HepG2 (cell line): ENCODE measurements around the gene FAM222A. TPM values are rescaled to one million over a fixed set of nuclear protein-coding genes. Genes with fewer than 3 reads are reported as not detected.
A peak's percentile ranks its signal among the peaks of the same experiment; 100 is the strongest.

Source experiments
- FOXP1 ChIP-seq, 2 experiments: fragments of 450-650 bp in 1 of 2; IDR thresholded peaks; 2 replicates each; pipeline ENCODE4 v1.6.1; 2017 to 2018; ENCODE audit warnings: antibody characterized with exemption in 1 of 2
- HES4 ChIP-seq: sonication (generic); formaldehyde crosslinking; IDR thresholded peaks from 2 replicates; pipeline ENCODE4 v1.9.0; 2021; ENCODE audit warnings: mild to moderate bottlenecking, missing genetic modification reagents, borderline replicate concordance
- KLF11 ChIP-seq: IDR thresholded peaks from 2 replicates; pipeline ENCODE4 v1.6.1; 2016; ENCODE audit warnings: missing compliant biosample characterization
- MXI1 ChIP-seq: IDR thresholded peaks from 3 replicates; pipeline ENCODE4 v1.6.1; 2012; ENCODE audit warnings: low read depth, low read length, inconsistent platforms, borderline replicate concordance
- NR2F2 ChIP-seq: IDR thresholded peaks from 2 replicates; pipeline ENCODE4 v1.6.1; 2012; ENCODE audit warnings: low read depth, inconsistent platforms, borderline replicate concordance
- NR2F6 ChIP-seq, 2 experiments: IDR thresholded peaks; 2 replicates each; pipeline ENCODE4 v1.6.1; 2016; ENCODE audit warnings: antibody characterized with exemption in 1 of 2, mild to moderate bottlenecking in 1 of 2
- PHF5A ChIP-seq: IDR thresholded peaks from one replicate; pipeline ENCODE4 v1.6.1; 2018; ENCODE audit warnings: low read depth, missing genetic modification reagents; ENCODE audit not compliant: unreplicated experiment
- RELA ChIP-seq: sonication (generic); formaldehyde crosslinking; IDR thresholded peaks from 2 replicates; pipeline ENCODE4 v1.4.0; 2020; ENCODE audit warnings: missing genetic modification reagents
- SRY ChIP-seq: sonication (generic); formaldehyde crosslinking; IDR thresholded peaks from 2 replicates; pipeline ENCODE4 v1.8.0; 2022; ENCODE audit warnings: mild to moderate bottlenecking, missing genetic modification reagents
- STAT5B ChIP-seq: sonication (generic); formaldehyde crosslinking; IDR thresholded peaks from 2 replicates; pipeline ENCODE4 v1.4.0; 2020; ENCODE audit warnings: missing genetic modification reagents
- U2AF2 ChIP-seq: fragments of 200-400 bp; formaldehyde crosslinking; IDR thresholded peaks from 2 replicates; pipeline ENCODE4 v1.6.1; 2017; ENCODE audit warnings: low read depth, mild to moderate bottlenecking, low read length
- YEATS4 ChIP-seq: sonication (generic); formaldehyde crosslinking; IDR thresholded peaks from 2 replicates; pipeline ENCODE4 v1.4.0; 2020; ENCODE audit warnings: missing genetic modification reagents, borderline replicate concordance
- ZFX ChIP-seq: sonication (generic); formaldehyde crosslinking; IDR thresholded peaks from 2 replicates; pipeline ENCODE4 v1.4.0; 2020; ENCODE audit warnings: mild to moderate bottlenecking, low read depth, missing genetic modification reagents, moderate library complexity
- ZNF121 ChIP-seq: sonication (generic); formaldehyde crosslinking; IDR thresholded peaks from 2 replicates; pipeline ENCODE4 v1.5.0; 2020; ENCODE audit warnings: mild to moderate bottlenecking, missing genetic modification reagents
- ZNF510 ChIP-seq: sonication (generic); formaldehyde crosslinking; IDR thresholded peaks from 2 replicates; pipeline ENCODE4 v1.4.0; 2020; ENCODE audit warnings: low read depth, mild to moderate bottlenecking, missing genetic modification reagents
- ZNF782 ChIP-seq: sonication (generic); formaldehyde crosslinking; IDR thresholded peaks from 2 replicates; pipeline ENCODE4 v1.4.0; 2020; ENCODE audit warnings: missing genetic modification reagents, mild to moderate bottlenecking, borderline replicate concordance
- ZNF83 ChIP-seq: sonication (generic); formaldehyde crosslinking; IDR thresholded peaks from 2 replicates; pipeline ENCODE4 v1.4.0; 2020; ENCODE audit warnings: missing genetic modification reagents, mild to moderate bottlenecking, borderline replicate concordance
- polyA plus RNA-seq, 8 experiments: library from polyadenylated mRNA; depleted of rRNA in 3 of 8; stranded (reverse) in 7 of 8; unstranded in 1 of 8; fragments of >200 nt; fragmentation: Illumina TruSeq in 4 of 8; extraction: Trizol in 4 of 8; gene quantifications; 2 replicates each; pipeline versions ENCODE4 v1.2.1 to v1.2.3, GENCODE V29; 2011 to 2016; ENCODE audit warnings: low read depth in 4 of 8, missing spikeins in 1 of 8, mixed read lengths in 1 of 8; ENCODE audit not compliant: insufficient read depth in 1 of 8
- total RNA-seq, 5 experiments: library from RNA; depleted of rRNA; stranded (reverse); fragments of >200 nt; fragmentation: Illumina TruSeq; extraction: Trizol; gene quantifications; 2 replicates each; pipeline ENCODE4 v1.2.3, GENCODE V29; 2016; ENCODE audit warnings: low read depth in 1 of 5
- TF ChIP-seq, protein P1 (sequence below), 2 experiments: fragments of 450-650 bp in 1 of 2; sonication (generic) in 1 of 2; formaldehyde crosslinking; IDR thresholded peaks; 2 replicates each; pipeline versions ENCODE4 v1.5.0 to v1.8.0; 2020 to 2022; ENCODE audit warnings: mild to moderate bottlenecking in 1 of 2, missing genetic modification reagents in 1 of 2
- TF ChIP-seq, protein P2 (sequence below): sonication (generic); formaldehyde crosslinking; IDR thresholded peaks from 2 replicates; pipeline ENCODE4 v1.8.0; 2023; ENCODE audit warnings: mild to moderate bottlenecking, missing genetic modification reagents
- TF ChIP-seq, protein P3 (sequence below): sonication (generic); formaldehyde crosslinking; IDR thresholded peaks from 2 replicates; pipeline ENCODE4 v1.8.1; 2023; ENCODE audit warnings: missing genetic modification reagents, inconsistent platforms, borderline replicate concordance
- TF ChIP-seq, protein P4 (sequence below): sonication (generic); formaldehyde crosslinking; IDR thresholded peaks from 2 replicates; pipeline ENCODE4 v1.5.0; 2020; ENCODE audit warnings: missing genetic modification reagents
- TF ChIP-seq, protein P5 (sequence below): sonication (generic); formaldehyde crosslinking; IDR thresholded peaks from 2 replicates; pipeline ENCODE4 v1.8.1; 2023; ENCODE audit warnings: mild to moderate bottlenecking, inconsistent platforms, moderate library complexity, missing genetic modification reagents, borderline replicate concordance
- TF ChIP-seq, protein P6 (sequence below): fragments of 450-650 bp; IDR thresholded peaks from 2 replicates; pipeline ENCODE4 v1.6.1; 2017

FAM222A gene
- total and polyA plus RNA-seq, 2 of the 13 experiments (the other 11 are each of a cell fraction or from before 2014, with no cell fraction given) = 2.7 to 9.6 TPM

DNA sequence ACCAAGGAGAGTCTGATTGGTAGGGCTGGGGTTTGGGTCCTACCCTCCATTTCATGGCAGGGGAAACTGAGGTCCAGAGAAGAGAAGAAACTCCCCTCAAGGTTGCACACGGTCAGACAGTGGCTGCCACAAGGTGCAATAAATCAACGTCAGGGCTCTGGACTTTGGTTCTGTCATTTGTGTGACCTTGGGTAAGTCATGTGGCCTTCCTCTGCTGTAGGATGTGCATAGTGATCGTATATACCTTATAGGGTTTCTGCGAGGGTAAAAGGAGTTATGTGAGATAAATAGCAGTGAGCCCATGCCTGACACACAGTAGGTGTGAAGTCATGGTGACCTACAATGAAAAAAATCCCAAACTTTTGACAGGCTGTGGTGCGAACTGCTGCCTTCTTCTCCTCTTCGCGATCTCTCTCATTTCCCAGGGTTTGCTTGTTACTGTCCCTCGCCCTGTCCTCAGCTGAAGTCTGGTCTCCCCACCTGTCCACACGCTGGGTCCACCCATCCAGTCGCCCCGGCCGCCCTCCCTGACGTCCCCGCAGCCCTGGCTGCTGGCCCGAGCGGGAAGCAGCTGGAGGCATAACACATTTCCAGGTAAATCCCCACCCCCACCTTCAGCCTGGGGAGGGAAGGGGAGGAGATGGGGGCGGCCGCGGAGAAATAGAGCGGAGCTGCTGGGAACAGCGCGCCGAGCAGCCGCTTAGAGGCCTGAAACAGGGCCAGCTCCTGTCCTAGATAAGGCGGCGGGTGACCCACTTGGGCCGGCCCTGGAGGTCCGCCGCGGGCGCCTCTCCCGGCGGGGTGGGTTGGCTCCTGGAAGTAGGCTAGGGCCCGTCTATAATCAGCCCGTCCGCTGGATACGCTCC lies 1.8 kb upstream of the FAM222A start (continued):
- TF ChIP-seq, protein P1, sequence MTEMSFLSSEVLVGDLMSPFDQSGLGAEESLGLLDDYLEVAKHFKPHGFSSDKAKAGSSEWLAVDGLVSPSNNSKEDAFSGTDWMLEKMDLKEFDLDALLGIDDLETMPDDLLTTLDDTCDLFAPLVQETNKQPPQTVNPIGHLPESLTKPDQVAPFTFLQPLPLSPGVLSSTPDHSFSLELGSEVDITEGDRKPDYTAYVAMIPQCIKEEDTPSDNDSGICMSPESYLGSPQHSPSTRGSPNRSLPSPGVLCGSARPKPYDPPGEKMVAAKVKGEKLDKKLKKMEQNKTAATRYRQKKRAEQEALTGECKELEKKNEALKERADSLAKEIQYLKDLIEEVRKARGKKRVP (CRISPR knock-in tag; IDR thresholded peaks at IDR 0.05) = no peak
- TF ChIP-seq RELA (CRISPR knock-in tag) = no peak
- no peak for TF ChIP-seq PHF5A (CRISPR knock-in tag)
- no peak for TF ChIP-seq STAT5B (CRISPR knock-in tag)
- TF ChIP-seq NR2F2 = peak; percentile 24; the same call in 1 of the 2 replicates
- TF ChIP-seq KLF11 (CRISPR knock-in tag) = no peak
- TF ChIP-seq, protein P2, sequence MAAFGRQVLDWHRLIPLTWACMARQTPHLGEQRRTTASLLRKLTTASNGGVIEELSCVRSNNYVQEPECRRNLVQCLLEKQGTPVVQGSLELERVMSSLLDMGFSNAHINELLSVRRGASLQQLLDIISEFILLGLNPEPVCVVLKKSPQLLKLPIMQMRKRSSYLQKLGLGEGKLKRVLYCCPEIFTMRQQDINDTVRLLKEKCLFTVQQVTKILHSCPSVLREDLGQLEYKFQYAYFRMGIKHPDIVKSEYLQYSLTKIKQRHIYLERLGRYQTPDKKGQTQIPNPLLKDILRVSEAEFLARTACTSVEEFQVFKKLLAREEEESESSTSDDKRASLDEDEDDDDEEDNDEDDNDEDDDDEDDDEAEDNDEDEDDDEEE (CRISPR knock-in tag) = no peak
- TF ChIP-seq HES4 = no peak
- no peak; the same call in 2 of the 3 replicates for TF ChIP-seq MXI1
- TF ChIP-seq ZFX (CRISPR knock-in tag) = peak; percentile 36; the same call in 1 of the 2 replicates
- TF ChIP-seq YEATS4 = no peak
- no peak for TF ChIP-seq ZNF782 (CRISPR knock-in tag)
- no peak for TF ChIP-seq ZNF121
- TF ChIP-seq, protein P3, sequence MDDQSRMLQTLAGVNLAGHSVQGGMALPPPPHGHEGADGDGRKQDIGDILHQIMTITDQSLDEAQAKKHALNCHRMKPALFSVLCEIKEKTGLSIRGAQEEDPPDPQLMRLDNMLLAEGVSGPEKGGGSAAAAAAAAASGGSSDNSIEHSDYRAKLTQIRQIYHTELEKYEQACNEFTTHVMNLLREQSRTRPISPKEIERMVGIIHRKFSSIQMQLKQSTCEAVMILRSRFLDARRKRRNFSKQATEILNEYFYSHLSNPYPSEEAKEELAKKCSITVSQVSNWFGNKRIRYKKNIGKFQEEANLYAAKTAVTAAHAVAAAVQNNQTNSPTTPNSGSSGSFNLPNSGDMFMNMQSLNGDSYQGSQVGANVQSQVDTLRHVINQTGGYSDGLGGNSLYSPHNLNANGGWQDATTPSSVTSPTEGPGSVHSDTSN (CRISPR knock-in tag) = no peak
- no peak for TF ChIP-seq FOXP1 (IDR thresholded peaks at IDR 0.05)
- no peak for TF ChIP-seq FOXP1 (CRISPR knock-in tag; IDR thresholded peaks at IDR 0.05)
- TF ChIP-seq, protein P4, sequence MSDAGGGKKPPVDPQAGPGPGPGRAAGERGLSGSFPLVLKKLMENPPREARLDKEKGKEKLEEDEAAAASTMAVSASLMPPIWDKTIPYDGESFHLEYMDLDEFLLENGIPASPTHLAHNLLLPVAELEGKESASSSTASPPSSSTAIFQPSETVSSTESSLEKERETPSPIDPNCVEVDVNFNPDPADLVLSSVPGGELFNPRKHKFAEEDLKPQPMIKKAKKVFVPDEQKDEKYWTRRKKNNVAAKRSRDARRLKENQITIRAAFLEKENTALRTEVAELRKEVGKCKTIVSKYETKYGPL = no peak
- no peak for TF ChIP-seq U2AF2
- TF ChIP-seq ZNF83 (CRISPR knock-in tag) = no peak
- TF ChIP-seq, protein P5, sequence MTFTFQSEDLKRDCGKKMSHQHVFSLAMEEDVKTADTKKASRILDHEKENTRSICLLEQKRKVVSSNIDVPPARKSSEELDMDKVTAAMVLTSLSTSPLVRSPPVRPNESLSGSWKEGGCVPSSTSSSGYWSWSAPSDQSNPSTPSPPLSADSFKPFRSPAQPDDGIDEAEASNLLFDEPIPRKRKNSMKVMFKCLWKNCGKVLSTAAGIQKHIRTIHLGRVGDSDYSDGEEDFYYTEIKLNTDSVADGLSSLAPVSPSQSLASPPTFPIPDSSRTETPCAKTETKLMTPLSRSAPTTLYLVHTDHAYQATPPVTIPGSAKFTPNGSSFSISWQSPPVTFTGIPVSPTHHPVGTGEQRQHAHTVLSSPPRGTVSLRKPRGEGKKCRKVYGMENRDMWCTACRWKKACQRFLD = no peak
- TF ChIP-seq SRY (CRISPR knock-in tag) = no peak
- no peak for TF ChIP-seq NR2F6 (IDR thresholded peaks at IDR 0.05)
- TF ChIP-seq NR2F6 (CRISPR knock-in tag; IDR thresholded peaks at IDR 0.05) = no peak
- TF ChIP-seq, protein P6, sequence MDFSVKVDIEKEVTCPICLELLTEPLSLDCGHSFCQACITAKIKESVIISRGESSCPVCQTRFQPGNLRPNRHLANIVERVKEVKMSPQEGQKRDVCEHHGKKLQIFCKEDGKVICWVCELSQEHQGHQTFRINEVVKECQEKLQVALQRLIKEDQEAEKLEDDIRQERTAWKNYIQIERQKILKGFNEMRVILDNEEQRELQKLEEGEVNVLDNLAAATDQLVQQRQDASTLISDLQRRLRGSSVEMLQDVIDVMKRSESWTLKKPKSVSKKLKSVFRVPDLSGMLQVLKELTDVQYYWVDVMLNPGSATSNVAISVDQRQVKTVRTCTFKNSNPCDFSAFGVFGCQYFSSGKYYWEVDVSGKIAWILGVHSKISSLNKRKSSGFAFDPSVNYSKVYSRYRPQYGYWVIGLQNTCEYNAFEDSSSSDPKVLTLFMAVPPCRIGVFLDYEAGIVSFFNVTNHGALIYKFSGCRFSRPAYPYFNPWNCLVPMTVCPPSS = no peak
- no peak for TF ChIP-seq ZNF510 (CRISPR knock-in tag)
